Testis (tissue), 2 donors: ENCODE measurements around the gene MARCHF5.

Experiments
- CTCF ChIP-seq, 3 experiments: fragments of 450-650 bp in 2 of 3; fragments of 200-600 bp in 1 of 3; sonication (generic) in 1 of 3; IDR thresholded peaks; one replicate each; pipeline ENCODE4 v1.5.1; 2016 to 2019; ENCODE audit warnings: antibody characterized with exemption in 3 of 3, mild to moderate bottlenecking in 2 of 3, moderate library complexity in 1 of 3
- POLR2A ChIP-seq: fragments of 450-650 bp; IDR thresholded peaks from one replicate; pipeline ENCODE4 v1.6.1; 2017; ENCODE audit warnings: antibody characterized with exemption, mild to moderate bottlenecking, moderate library complexity

- no peak for TF ChIP-seq CTCF (IDR thresholded peaks at IDR 0.05)
- TF ChIP-seq POLR2A: no peak
These were observed 72.5 kb downstream of the MARCHF5 start for GRCh38 chr10:92363498-92363897.
